ENCODE results near the gene GAREM2.
"Not testable (repeated sequence)": the region's sequence is repeated elsewhere in the genome, so short reads cannot be mapped to it uniquely, and the experiment has no call there.

Gene GAREM2

DNA sequence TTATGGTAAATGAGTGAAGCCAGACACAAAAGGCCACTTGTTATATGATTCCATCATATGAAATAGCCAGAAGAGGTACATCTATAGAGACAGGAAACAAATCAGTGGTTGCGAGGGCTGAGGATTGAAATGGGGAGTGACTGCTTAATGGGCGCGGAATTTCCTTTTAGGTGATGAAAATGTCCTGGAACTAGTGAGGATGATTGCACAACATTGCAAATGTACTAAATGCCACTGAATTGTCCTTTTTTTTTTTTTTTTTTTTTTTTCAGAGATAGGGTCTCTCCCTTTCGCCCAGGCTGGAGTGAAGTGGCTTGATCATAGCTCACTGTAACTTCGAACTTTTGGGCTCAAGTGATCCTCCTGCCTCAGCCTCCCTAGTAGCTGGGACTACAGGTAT lies 15.3 kb upstream of the GAREM2 start:
- Mint-ChIP-seq H3K27ac (no peak overlapping the region), H3K4me1 (ENCODE audit: low read depth in 2 of 2) (no peaks in the 10 kb centered on the region), H3K4me3 (no peak overlapping the region), H3K36me3 (ENCODE audit: insufficient read depth) (no peaks in the 10 kb centered on the region), H3K9me3 (no peaks in the 10 kb centered on the region), H3K27me3 (peaks cover 0 to 6% of the 10 kb centered on the region in 2 donors)
- DNase-seq (no peak), ATAC-seq (replicated peaks) (no peak)

DNA sequence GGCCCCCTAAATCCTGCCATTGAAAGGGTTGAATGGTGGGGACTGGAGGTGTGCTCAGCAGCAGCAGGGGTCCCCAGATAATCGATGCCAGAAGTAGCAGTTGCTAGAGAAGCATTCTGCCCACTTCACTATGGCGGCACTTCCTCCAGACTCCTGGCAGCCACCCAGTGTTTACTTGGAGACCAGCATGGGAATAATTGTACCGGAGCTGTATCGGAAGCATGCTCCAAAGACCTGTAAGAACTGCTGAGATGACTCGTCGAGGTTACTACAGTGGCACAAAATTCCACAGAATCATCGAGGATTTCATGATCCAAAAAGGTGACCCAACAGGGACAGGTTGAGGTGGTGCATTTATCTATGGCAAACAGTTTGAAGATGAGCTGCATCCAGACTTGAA lies 11.0 kb upstream of the GAREM2 start:
- Mint-ChIP-seq H3K27ac (no peak overlapping the region), H3K36me3 (ENCODE audit: insufficient read depth) (no peaks in the 10 kb centered on the region), H3K9me3 (no peaks in the 10 kb centered on the region)

DNA sequence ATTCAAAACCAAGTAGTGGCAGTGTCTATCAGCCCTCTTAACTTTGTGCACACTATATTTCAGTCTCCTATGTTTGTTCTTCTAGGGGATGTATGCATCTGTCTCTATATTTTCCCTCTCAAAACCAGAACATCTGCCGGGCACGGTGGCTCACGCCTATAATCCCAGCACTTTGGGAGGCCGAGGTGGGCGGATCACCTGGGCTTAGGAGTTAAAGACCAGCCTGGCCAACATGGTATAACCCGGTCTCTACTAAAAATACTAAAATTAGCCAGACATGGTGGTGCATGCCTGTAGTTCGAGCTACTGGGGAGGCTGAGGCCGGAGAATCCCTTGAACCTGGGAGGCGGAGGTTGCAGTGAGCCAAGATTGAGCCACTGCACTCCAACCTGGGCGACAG lies 9.9 kb upstream of the GAREM2 start:
- DNase-seq (no peak), ATAC-seq (replicated peaks) (no peak)
- H3K4me1 Mint-ChIP-seq (ENCODE audit: low read depth in 2 of 2), result no peaks in the 10 kb centered on the region
- no peak overlapping the region for H3K27ac Mint-ChIP-seq
- H3K36me3 Mint-ChIP-seq (ENCODE audit: insufficient read depth), result no peaks in the 10 kb centered on the region
- no peaks in the 10 kb centered on the region for H3K9me3 Mint-ChIP-seq
- no peak overlapping the region for H3K4me3 Mint-ChIP-seq
- H3K27me3 Mint-ChIP-seq, result no peaks in the 10 kb centered on the region

More for the DNA sequence above, 11.0 kb upstream of the GAREM2 start:
- Mint-ChIP-seq H3K4me3 (no peak overlapping the region), H3K4me1 (ENCODE audit: low read depth in 2 of 2) (no peaks in the 10 kb centered on the region), H3K27me3 (no peaks in the 10 kb centered on the region)
- ATAC-seq (replicated peaks) (no peak), DNase-seq (no peak)

DNA sequence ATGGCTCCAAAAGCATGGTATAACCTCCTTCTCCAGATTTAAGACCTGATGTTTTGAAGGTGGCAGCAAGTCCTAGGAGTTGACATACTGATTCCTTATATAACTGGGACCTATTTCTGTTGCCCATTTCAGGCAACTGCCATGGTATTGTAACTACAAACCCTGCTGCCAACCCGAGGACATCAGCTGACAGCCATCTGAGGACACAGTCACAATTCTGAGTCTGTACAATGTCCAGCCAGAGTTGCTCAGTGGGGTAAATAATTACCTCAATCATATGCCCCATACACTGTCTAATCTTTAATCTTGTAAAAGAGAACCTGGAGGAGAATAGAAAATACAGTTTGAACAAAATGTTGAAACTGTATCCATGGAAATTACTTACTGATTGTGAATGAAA lies 8.7 kb upstream of the GAREM2 start:
- no peaks in the 10 kb centered on the region for H3K9me3 Mint-ChIP-seq
- DNase-seq (no peak), ATAC-seq (replicated peaks) (no peak)
- H3K27ac Mint-ChIP-seq, result no peak overlapping the region
- H3K27me3 Mint-ChIP-seq, result peaks cover 0 to 3% of the 10 kb centered on the region in 2 donors
- no peaks in the 10 kb centered on the region for H3K4me1 Mint-ChIP-seq (ENCODE audit: low read depth in 2 of 2)
- no peak overlapping the region for H3K4me3 Mint-ChIP-seq
- H3K36me3 Mint-ChIP-seq (ENCODE audit: insufficient read depth), result no peaks in the 10 kb centered on the region

DNA sequence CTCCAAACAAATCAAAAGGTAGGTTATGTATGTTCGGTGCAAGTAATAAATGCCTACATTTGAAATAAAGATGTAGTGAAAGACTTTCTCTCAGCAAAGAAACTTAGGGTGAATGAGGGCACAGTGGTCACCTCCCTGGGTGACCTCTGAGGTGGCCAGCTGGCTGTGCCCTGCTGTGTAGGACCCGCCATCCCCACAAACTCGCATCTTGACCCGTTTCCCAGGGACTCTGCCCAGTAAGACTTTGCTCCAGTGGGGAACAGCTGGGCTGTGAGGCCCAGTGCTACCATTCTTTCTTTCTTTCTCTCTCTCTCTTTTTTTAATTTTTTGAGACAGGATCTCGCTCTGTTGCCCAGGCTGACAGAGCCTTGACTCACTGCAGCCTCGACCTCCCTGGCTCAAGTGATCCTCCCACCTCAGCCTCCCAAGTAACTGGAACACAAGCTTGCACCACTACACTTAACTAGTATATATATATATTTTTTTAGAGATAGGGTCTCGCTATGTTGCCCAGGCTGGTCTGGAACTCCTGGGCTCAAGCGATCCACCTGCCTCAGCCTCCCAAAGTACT lies 8.2 kb upstream of the GAREM2 start:
- Mint-ChIP-seq H3K4me1 (ENCODE audit: low read depth in 2 of 2) (no peaks in the 10 kb centered on the region), H3K27ac (no peak overlapping the region), H3K9me3 (no peaks in the 10 kb centered on the region), H3K36me3 (ENCODE audit: insufficient read depth) (no peaks in the 10 kb centered on the region), H3K4me3 (no peak overlapping the region), H3K27me3 (peaks cover 0 to 8% of the 10 kb centered on the region in 2 donors)
- ATAC-seq (replicated peaks) (no peak), DNase-seq (no peak)

DNA sequence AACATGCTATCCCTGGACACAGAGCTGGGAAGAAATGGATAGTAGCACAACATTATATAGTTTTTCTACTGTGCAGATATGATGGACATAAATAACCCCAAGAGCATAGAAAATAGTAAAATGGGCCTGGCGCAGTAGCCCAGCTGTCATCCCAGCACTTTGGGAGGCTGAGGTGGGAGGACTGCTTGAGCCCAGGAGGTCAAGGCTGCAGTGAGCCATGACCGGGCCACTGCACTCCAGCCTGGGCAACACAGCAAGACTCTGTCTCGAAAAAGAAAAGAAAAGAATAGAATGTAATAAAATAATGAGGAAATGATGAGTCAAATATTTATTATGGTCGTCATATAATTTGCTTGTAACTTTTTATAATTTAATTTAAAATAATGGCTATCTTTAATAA lies 7.5 kb upstream of the GAREM2 start:
- Mint-ChIP-seq H3K4me3 (no peak overlapping the region), H3K9me3 (no peaks in the 10 kb centered on the region), H3K27me3 (peaks cover 0 to 14% of the 10 kb centered on the region in 2 donors), H3K4me1 (ENCODE audit: low read depth in 2 of 2) (no peaks in the 10 kb centered on the region), H3K27ac (no peak overlapping the region), H3K36me3 (ENCODE audit: insufficient read depth) (no peaks in the 10 kb centered on the region)
- ATAC-seq (replicated peaks) (no peak), DNase-seq (no peak)

DNA sequence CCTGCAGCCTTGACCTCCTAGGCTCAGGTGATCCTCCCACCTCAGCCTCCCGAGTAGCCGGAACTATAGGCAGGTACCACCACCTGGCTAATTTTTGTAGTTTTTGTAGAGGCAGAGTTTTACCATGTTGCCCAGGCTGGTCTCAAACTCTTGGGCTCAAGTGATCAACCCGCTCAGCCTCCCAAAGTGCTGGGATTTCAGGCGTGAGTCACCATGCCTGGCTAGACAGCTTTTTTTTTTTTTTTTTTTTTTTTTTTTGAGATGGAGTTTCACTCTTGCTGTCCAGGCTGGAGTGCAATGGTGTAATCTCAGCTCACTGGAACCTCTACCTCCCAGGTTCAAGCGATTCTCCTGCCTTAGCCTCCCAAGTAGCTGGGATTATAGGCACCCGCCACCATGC lies 6.3 kb upstream of the GAREM2 start:
- ATAC-seq (replicated peaks); H3K27ac Mint-ChIP-seq; DNase-seq; H3K36me3 Mint-ChIP-seq (ENCODE audit: insufficient read depth); H3K4me1 Mint-ChIP-seq (ENCODE audit: low read depth in 2 of 2); H3K9me3 Mint-ChIP-seq; H3K4me3 Mint-ChIP-seq: not testable (repeated sequence)
- peaks cover 3 to 23% of the 10 kb centered on the region in 2 donors for H3K27me3 Mint-ChIP-seq

DNA sequence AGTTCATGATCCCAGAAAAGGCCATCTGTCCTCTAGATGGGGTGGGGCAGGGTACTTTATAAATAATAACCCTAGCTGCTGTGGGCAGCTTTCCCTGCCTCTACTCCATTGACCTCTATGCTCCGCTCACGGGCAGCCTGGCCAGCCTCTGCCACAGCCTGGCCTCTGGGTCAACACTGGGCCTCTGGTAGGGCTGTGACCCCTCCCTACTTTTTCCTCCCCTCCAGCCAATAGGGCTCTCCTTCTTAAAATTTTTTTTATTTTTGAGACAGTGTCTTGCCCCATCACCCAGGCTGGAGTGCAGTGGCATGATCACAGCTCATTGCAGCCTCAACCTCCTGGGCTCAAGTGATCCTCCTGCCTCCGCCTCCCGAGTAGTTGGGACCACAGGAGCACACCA lies 4.1 kb upstream of the GAREM2 start:
- peaks cover 3% of the 10 kb centered on the region for H3K36me3 Mint-ChIP-seq (ENCODE audit: insufficient read depth)
- H3K27me3 Mint-ChIP-seq, result peaks cover 12 to 34% of the 10 kb centered on the region in 2 donors
- no peak overlapping the region for H3K4me3 Mint-ChIP-seq
- no peak overlapping the region for H3K27ac Mint-ChIP-seq
- H3K9me3 Mint-ChIP-seq, result no peaks in the 10 kb centered on the region
- DNase-seq, result no peak
- ATAC-seq (replicated peaks), result no peak
- peaks cover 10% of the 10 kb centered on the region in 2 donors for H3K4me1 Mint-ChIP-seq (ENCODE audit: low read depth in 2 of 2)

DNA sequence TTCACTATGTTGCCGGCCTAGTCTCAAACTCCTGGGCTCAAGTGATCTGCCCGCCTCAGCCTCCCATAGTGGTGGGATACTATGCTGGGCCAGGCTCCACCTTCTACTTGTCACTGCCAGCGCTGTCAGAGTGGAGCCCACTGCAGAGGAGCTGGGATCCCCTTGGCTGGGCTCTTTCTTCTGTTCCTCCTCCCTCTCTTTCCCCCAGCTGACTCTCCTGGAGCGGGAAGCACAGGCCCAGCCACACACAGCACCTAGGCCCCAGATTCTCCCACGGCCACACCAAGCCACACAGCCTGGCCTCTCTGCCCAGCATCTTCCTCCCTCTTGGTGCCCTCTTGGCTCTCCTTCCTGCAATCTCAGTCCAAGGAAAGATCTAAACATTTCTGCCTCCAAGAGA lies 3.7 kb upstream of the GAREM2 start:
- ATAC-seq (replicated peaks), result no peak
- DNase-seq, result no peak
- Mint-ChIP-seq H3K4me1 (ENCODE audit: low read depth in 2 of 2) (peaks cover 10 to 11% of the 10 kb centered on the region in 2 donors), H3K27ac (no peak overlapping the region), H3K36me3 (ENCODE audit: insufficient read depth) (peaks cover 3% of the 10 kb centered on the region), H3K27me3 (peaks cover 14 to 38% of the 10 kb centered on the region in 2 donors), H3K9me3 (no peaks in the 10 kb centered on the region), H3K4me3 (no peak overlapping the region)

DNA sequence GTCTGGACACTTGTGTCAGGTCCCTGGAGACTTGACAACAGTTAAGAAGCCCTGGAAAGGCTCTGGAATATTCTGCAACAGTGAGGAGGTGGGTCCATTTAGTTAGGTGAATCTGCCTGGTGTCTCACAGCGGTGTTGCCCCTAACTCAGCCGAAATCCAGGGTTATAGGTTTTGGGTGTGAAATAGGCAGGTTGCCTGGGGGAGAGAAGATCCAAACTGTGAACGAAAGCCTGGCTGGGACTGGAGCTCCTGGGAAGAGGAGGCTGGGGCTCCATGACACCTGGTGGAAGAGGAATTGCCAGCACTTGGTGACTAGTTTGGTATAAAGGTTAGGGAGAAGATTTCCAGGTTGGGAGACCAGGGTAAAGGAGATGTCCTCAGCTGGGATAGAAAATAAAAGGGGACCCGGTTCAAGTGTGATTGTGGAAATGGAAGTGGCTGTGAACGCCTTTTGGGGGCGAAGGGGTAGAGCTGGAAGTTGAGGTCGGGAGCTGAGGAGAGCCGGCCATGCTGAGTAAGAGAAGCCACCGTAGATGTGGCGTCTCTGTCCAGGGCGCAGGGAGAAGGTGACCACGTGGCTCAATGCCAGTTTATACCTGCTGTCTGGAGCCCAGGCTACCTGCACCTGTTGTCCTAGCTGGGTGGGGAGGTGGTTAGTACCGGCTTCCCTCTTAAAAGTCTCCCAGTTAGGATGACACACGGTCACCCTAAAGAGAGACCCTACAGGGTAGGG lies 3.0 kb upstream of the GAREM2 start:
- H3K4me1 Mint-ChIP-seq (ENCODE audit: low read depth in 2 of 2), result peaks cover 15 to 16% of the 10 kb centered on the region in 2 donors
- no peak for ATAC-seq (replicated peaks)
- DNase-seq, result no peak
- H3K9me3 Mint-ChIP-seq, result no peaks in the 10 kb centered on the region
- H3K36me3 Mint-ChIP-seq (ENCODE audit: insufficient read depth), result peaks cover 3% of the 10 kb centered on the region
- H3K27me3 Mint-ChIP-seq, result peaks cover 20 to 44% of the 10 kb centered on the region in 2 donors
- no peak overlapping the region for H3K27ac Mint-ChIP-seq
- H3K4me3 Mint-ChIP-seq, result no peak overlapping the region

DNA sequence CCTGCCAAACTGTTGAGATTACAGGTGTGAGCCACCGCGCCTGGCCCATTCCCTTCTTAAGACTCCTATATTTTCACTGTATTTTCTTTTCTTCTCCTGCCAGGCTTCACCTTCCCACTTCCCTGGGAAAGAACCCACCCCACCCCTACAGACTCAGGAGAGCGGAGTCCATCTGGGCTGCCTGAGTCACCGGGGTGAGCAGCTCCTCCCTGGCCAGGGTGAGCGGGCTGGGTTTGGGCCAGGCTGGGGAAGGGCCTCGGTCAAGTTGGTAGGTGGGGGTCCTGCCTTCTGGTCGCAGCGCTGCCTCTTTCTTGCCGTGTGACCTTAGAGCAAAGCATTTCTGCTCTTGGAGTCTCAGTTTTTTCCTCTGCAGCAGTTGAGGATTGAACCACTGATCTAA lies 2.1 kb upstream of the GAREM2 start:
- Mint-ChIP-seq H3K27me3 (peaks cover 29 to 54% of the 10 kb centered on the region in 2 donors), H3K4me3 (peak overlapping the region; percentile 83 to 87), H3K36me3 (ENCODE audit: insufficient read depth) (peaks cover 3% of the 10 kb centered on the region), H3K9me3 (no peaks in the 10 kb centered on the region), H3K4me1 (ENCODE audit: low read depth in 2 of 2) (peaks cover 15 to 16% of the 10 kb centered on the region in 2 donors), H3K27ac (no peak overlapping the region)
- no peak for DNase-seq
- no peak for ATAC-seq (replicated peaks)

DNA sequence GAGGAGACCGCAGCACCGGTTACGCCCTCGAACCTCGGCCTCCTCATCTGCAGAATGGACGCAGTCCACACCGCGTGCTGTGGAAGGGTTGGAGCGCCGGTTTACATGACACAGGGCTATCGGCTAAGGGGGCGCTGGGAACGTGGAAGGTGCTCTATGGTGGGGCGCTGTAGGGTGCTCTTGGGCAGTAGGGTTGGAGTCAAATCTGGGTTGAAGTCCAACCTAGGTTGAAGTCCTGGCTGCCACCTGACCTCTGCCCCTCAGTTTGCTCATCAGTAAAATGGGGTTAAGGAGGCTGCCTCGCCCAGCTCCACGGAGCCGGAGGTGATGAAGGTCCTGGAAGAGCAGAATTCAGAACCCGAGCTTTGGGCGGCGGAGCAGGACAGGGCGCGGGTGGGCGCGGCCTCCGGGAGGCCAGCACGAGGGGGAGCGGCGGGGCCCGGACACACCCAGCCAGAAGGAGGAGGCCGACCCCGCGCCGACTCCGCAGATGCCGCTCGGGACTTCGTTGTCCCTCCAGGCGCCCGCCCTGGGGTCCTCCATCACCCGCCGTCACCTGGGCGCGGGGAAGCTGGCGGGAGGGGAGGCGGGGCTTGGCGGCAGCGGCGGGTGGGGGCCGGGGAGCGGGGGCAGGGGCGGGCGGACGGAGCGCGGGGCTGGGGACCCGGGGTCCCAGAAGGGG lies 558 bp upstream of the GAREM2 start:
- no peak for DNase-seq

DNA sequence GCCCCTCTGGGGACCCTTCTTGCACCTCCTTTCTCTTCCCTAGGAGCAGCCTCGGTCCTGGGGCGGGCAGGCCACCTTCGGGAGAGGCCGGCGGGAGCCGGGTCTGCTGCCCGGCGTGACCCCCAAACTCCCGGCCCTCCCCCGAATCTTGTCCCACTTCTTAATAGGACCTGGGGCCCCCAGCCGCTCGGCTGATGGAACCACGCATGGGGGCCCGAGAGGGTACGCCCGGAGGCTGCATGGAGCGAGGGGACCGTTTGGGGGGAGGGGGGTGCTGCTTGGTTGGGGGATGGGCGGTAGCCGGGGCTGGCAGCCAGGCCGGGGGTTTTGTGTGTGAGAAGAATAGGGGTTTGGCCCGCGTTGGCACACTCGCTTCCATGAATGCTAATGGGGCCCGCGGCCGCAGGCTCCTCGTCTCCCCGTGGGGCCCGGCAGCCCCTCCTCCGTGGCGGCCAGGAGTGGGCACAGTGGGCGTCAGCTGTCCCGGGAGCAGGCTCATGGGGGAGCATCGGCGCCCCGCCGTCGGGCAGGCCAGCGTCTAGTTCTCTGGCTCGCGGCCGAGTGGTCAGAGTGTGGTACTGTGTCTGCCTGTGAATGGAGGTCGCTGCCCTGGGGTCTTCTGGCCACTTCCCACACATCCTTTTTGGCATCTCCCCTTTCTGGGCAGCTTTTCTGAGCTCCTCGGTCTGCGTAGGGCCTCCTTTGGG lies 1.0 kb downstream of the GAREM2 start:
- peaks cover 3% of the 10 kb centered on the region for H3K36me3 Mint-ChIP-seq (ENCODE audit: insufficient read depth)
- ATAC-seq (replicated peaks) (no peak), DNase-seq (no peak)
- H3K9me3 Mint-ChIP-seq, result no peaks in the 10 kb centered on the region
- peak overlapping the region; percentile 70 to 77 for H3K4me3 Mint-ChIP-seq
- H3K4me1 Mint-ChIP-seq (ENCODE audit: low read depth in 2 of 2), result peaks cover 15 to 16% of the 10 kb centered on the region in 2 donors
- no peak overlapping the region for H3K27ac Mint-ChIP-seq
- H3K27me3 Mint-ChIP-seq, result peaks cover 36 to 80% of the 10 kb centered on the region in 2 donors

More for the DNA sequence above, 558 bp upstream of the GAREM2 start:
- Mint-ChIP-seq H3K9me3 (no peaks in the 10 kb centered on the region), H3K27ac (no peak overlapping the region), H3K27me3 (peaks cover 36 to 69% of the 10 kb centered on the region in 2 donors), H3K36me3 (ENCODE audit: insufficient read depth) (peaks cover 3% of the 10 kb centered on the region), H3K4me3 (peak overlapping the region; percentile 83 to 87), H3K4me1 (ENCODE audit: low read depth in 2 of 2) (peaks cover 15 to 16% of the 10 kb centered on the region in 2 donors)
- ATAC-seq (replicated peaks), result peak; percentile 23
